Jurkat, Clone E6-1 (cell line): Measurements from ENCODE around the gene MCCC2.

Experiments used
- DNase-seq: peaks from one replicate; pipeline ENCODE4 v3.0.0-alpha.2; 2011; ENCODE audit warnings: low read depth, low spot score
- H3K4me3 ChIP-seq: 2 replicates; pipeline ENCODE4 v1.5.1; 2011; ENCODE audit warnings: mild to moderate bottlenecking, low read length, control low read depth, moderate library complexity

Gene MCCC2

DNA sequence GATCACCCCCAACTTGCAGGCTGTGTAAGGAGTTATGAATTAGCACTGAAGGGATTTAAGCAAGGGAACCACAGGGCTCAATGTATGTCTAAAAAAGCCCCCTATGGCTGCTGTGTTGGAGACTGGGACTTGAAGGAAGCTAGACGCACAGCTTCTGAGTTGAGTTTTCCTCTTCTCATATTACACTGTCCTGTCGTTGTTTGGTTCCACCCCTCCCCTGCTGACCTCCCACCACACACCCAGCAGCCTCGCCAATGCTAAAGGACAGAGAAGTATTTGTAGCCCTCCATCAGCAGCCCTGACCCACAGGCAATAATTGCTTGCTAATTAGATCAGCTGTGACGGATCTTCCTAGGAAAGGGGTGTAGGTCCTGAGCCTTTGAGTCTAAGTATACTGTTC, 116.8 kb downstream of the MCCC2 start:
- no peak for DNase-seq

DNA sequence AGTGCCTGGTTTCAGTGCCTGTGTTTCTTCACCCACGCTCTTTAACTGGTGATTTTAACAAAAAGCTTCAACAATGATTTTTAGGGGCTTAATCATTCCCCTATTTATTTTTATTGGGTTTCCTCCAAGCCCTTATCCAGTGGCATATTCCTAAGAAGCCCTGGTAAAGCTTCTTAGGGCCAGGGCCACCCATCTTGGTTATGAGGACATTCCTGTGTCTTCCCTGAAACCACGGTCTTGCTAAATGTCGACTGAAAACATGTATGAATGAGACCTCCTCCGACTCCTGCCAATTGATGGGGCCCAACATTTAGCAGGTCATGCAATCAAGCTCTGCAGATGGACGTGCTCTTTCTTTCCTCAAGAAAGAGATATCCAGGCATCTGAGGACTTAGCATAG, 118.3 kb downstream of the MCCC2 start:
- no peak overlapping the region for H3K4me3 ChIP-seq
- DNase-seq: no peak

More for the DNA sequence above, 116.8 kb downstream of the MCCC2 start:
- H3K4me3 ChIP-seq: no peak overlapping the region

DNA sequence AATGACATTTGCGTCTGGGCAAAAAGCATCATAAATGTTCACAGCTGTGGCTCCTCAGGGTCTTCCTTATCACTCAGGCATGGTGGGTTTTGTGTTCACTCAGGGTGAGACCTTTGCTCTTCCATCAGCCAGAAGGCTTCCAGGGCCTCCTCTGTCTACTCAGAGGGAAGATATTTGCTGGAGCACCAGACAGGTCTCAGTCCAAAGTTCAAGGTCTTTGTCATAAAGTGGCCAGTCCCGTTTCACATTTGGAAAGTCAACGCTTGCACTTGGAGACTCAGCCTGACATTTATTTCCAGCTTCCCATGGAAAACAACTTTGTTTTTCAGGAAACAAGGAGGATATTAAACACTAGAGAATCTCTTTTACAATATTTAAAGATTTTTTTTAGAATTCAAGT, 119.8 kb downstream of the MCCC2 start:
- DNase-seq: no peak
- no peak overlapping the region for H3K4me3 ChIP-seq
